Peyer's patch (tissue), 4 donors: ENCODE results near the gene GNB2.

Source experiments
- POLR2A ChIP-seq, 2 donors: fragments of 450-650 bp; IDR thresholded peaks; one replicate each; pipeline ENCODE4 v1.5.1; 2017; ENCODE audit warnings: antibody characterized with exemption in 2 of 2, mild to moderate bottlenecking in 2 of 2, moderate library complexity in 2 of 2
- TF ChIP-seq, protein P1 (sequence below), 6 experiments: fragments of 450-650 bp in 4 of 6; fragments of 200-600 bp in 2 of 6; sonication (generic) in 1 of 6; IDR thresholded peaks; one replicate each; pipeline ENCODE4 v1.5.1; 2017 to 2019; ENCODE audit warnings: antibody characterized with exemption in 6 of 6, mild to moderate bottlenecking in 3 of 6, moderate library complexity in 1 of 6

- TF ChIP-seq, protein P1, sequence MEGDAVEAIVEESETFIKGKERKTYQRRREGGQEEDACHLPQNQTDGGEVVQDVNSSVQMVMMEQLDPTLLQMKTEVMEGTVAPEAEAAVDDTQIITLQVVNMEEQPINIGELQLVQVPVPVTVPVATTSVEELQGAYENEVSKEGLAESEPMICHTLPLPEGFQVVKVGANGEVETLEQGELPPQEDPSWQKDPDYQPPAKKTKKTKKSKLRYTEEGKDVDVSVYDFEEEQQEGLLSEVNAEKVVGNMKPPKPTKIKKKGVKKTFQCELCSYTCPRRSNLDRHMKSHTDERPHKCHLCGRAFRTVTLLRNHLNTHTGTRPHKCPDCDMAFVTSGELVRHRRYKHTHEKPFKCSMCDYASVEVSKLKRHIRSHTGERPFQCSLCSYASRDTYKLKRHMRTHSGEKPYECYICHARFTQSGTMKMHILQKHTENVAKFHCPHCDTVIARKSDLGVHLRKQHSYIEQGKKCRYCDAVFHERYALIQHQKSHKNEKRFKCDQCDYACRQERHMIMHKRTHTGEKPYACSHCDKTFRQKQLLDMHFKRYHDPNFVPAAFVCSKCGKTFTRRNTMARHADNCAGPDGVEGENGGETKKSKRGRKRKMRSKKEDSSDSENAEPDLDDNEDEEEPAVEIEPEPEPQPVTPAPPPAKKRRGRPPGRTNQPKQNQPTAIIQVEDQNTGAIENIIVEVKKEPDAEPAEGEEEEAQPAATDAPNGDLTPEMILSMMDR (IDR thresholded peaks at IDR 0.05): no peak
- TF ChIP-seq POLR2A (IDR thresholded peaks at IDR 0.05): no peak
Measured at GRCh38 chr7:100670074-100670473, 3.5 kb upstream of the GNB2 start.
